Measurements from ENCODE around the gene CERS3.

Gene CERS3

GRCh38 chr15:100569391-100569790 is 40.6 kb upstream of the CERS3 start:
- TF ChIP-seq ZNF8 (CRISPR knock-in tag; IDR thresholded peaks at IDR 0.05) (no peak), GLIS3 (CRISPR knock-in tag; IDR thresholded peaks at IDR 0.05) (no peak), CSRNP3 (CRISPR knock-in tag; IDR thresholded peaks at IDR 0.05) (no peak), ZNF565 (CRISPR knock-in tag; conservative IDR thresholded peaks at IDR 0.05; ENCODE audit: low read depth) (no peak), ZFP3 (CRISPR knock-in tag; IDR thresholded peaks at IDR 0.05) (no peak), OSR1 (CRISPR knock-in tag; IDR thresholded peaks at IDR 0.05) (no peak), TOX (CRISPR knock-in tag; IDR thresholded peaks at IDR 0.05; ENCODE audit: borderline replicate concordance) (no peak), TCF4 (CRISPR knock-in tag; IDR thresholded peaks at IDR 0.05; ENCODE audit: borderline replicate concordance) (no peak), ARNTL (CRISPR knock-in tag; IDR thresholded peaks at IDR 0.05; ENCODE audit: borderline replicate concordance, low read depth) (no peak), PATZ1 (CRISPR knock-in tag; IDR thresholded peaks at IDR 0.05; ENCODE audit: borderline replicate concordance) (no peak), RARB (CRISPR knock-in tag; IDR thresholded peaks at IDR 0.05) (no peak), ZC3H10 (CRISPR knock-in tag; IDR thresholded peaks at IDR 0.05) (no peak), POU6F1 (CRISPR knock-in tag; IDR thresholded peaks at IDR 0.05; ENCODE audit: borderline replicate concordance, low read depth) (no peak), CSDC2 (CRISPR knock-in tag; IDR thresholded peaks at IDR 0.05) (no peak), ZNF70 (CRISPR knock-in tag; IDR thresholded peaks at IDR 0.05) (no peak), SNAI2 (CRISPR knock-in tag; IDR thresholded peaks at IDR 0.05) (no peak), TSHZ2 (CRISPR knock-in tag; IDR thresholded peaks at IDR 0.05) (no peak), CREB5 (CRISPR knock-in tag; IDR thresholded peaks at IDR 0.05; ENCODE audit: low read depth) (no peak)
- ATAC-seq = no peak

GRCh38 chr15:100566850-100567628 is 38.3 kb upstream of the CERS3 start:
- ATAC-seq = no peak
- no peak for TF ChIP-seq ZNF565 (CRISPR knock-in tag; conservative IDR thresholded peaks at IDR 0.05; ENCODE audit: low read depth)
- no peak for TF ChIP-seq ZNF8 (CRISPR knock-in tag; IDR thresholded peaks at IDR 0.05)
- TF ChIP-seq PATZ1 (CRISPR knock-in tag; IDR thresholded peaks at IDR 0.05; ENCODE audit: borderline replicate concordance) = no peak
- no peak for TF ChIP-seq OSR1 (CRISPR knock-in tag; IDR thresholded peaks at IDR 0.05)
